CD4-positive, alpha-beta T cell (primary cell): ENCODE measurements around the gene BOK. TPM values are rescaled to one million over a fixed set of nuclear protein-coding genes. Genes with fewer than 3 reads are reported as not detected.

Experiments
- ATAC-seq: fragments of 200-7000 bp; cut with Tn5 transposase; one replicate; pipeline ENCODE4 v1.10.0; 2022; ENCODE audit warnings: mild to moderate bottlenecking; ENCODE audit not compliant: poor library complexity
- CTCF ChIA-PET: fragments of 350-600 bp; sonication (Branson Sonifier 250); formaldehyde crosslinking; loops from one replicate; lab custom pipeline; 2021; ENCODE audit warnings: antibody characterized with exemption, inconsistent platforms; lab: Charles Lee
- POLR2A ChIA-PET: fragments of 350-600 bp; sonication (Branson Sonifier 250); formaldehyde crosslinking; loops from one replicate; lab custom pipeline; 2021; ENCODE audit warnings: antibody characterized with exemption, inconsistent platforms; lab: Charles Lee
- DNase-seq, 14 experiments: peaks; one replicate each; pipeline ENCODE4 v3.0.0-alpha.2; 2013 to 2020; ENCODE audit warnings: mixed read lengths in 2 of 14
- H3K27ac ChIP-seq, 2 donors: one replicate each; pipeline versions ENCODE4 v1.5.1 to v1.7.0; 2013; ENCODE audit warnings: low read length in 2 of 2, low read depth in 1 of 2, mild to moderate bottlenecking in 1 of 2
- H3K27me3 ChIP-seq, 2 experiments: 1 replicate in 1 of 2; 2 replicates in 1 of 2; pipeline versions ENCODE4 v1.6.1 to v1.7.0; 2013; ENCODE audit warnings: low read length in 2 of 2, control low read depth in 1 of 2, mild to moderate bottlenecking in 1 of 2, moderate library complexity in 1 of 2; ENCODE audit not compliant: insufficient read depth in 2 of 2, control insufficient read depth in 1 of 2
- H3K36me3 ChIP-seq: one replicate; pipeline ENCODE4 v1.6.1; 2013; ENCODE audit warnings: low read length, control low read depth; ENCODE audit not compliant: insufficient read depth
- H3K4me1 ChIP-seq: one replicate; pipeline ENCODE4 v1.6.1; 2013; ENCODE audit warnings: low read length, control low read depth; ENCODE audit not compliant: insufficient read depth
- H3K4me3 ChIP-seq: one replicate; pipeline ENCODE4 v1.5.1; 2013; ENCODE audit warnings: mild to moderate bottlenecking, low read length, moderate library complexity
- H3K9me3 ChIP-seq, 2 experiments: 1 replicate in 1 of 2; 2 replicates in 1 of 2; pipeline versions ENCODE4 v1.6.1 to v1.7.0; 2013; ENCODE audit warnings: low read length in 2 of 2, mild to moderate bottlenecking in 2 of 2, control low read depth in 1 of 2, moderate library complexity in 1 of 2; ENCODE audit not compliant: control insufficient read depth in 1 of 2, insufficient read depth in 1 of 2
- H3K27ac Mint-ChIP-seq: one replicate; pipeline ENCODE4 v1.8.0; 2020; ENCODE audit warnings: mixed read lengths
- H3K27me3 Mint-ChIP-seq: one replicate; pipeline ENCODE4 v1.8.0; 2021; ENCODE audit warnings: mixed read lengths
- H3K36me3 Mint-ChIP-seq: one replicate; pipeline ENCODE4 v1.8.0; 2021; ENCODE audit warnings: low read depth, mixed read lengths
- H3K4me1 Mint-ChIP-seq: one replicate; pipeline ENCODE4 v1.8.0; 2021; ENCODE audit warnings: low read depth, mixed read lengths
- H3K4me3 Mint-ChIP-seq: one replicate; pipeline ENCODE4 v1.8.0; 2020; ENCODE audit warnings: mild to moderate bottlenecking, mixed read lengths
- H3K9me3 Mint-ChIP-seq: one replicate; pipeline ENCODE4 v1.8.0; 2020; ENCODE audit warnings: mixed read lengths
- intact Hi-C, 2 experiments: fragments of 100-400 bp; cut with DNase I in 1 of 2; cut with micrococcal nuclease in 1 of 2; formaldehyde crosslinking; loops; one replicate each; pipeline versions ENCODE4 v1.15.1 to v1.9.0; 2023 to 2025; cut with DNase I, micrococcal nuclease
- total RNA-seq, 174 experiments: library from RNA in 2 of 174; stranded (reverse) in 2 of 174; gene quantifications; one replicate each; pipeline ENCODE4 v1.2.3 and lab custom pipeline; 2021 to 2026
- TF ChIP-seq, protein P1 (sequence below): fragments of 200-600 bp; IDR thresholded peaks from one replicate; pipeline ENCODE4 v1.8.0; 2022; ENCODE audit warnings: antibody characterized with exemption, mild to moderate bottlenecking

Gene BOK
- total RNA-seq, 2 experiments from 2014 or later, result not detected

DNA sequence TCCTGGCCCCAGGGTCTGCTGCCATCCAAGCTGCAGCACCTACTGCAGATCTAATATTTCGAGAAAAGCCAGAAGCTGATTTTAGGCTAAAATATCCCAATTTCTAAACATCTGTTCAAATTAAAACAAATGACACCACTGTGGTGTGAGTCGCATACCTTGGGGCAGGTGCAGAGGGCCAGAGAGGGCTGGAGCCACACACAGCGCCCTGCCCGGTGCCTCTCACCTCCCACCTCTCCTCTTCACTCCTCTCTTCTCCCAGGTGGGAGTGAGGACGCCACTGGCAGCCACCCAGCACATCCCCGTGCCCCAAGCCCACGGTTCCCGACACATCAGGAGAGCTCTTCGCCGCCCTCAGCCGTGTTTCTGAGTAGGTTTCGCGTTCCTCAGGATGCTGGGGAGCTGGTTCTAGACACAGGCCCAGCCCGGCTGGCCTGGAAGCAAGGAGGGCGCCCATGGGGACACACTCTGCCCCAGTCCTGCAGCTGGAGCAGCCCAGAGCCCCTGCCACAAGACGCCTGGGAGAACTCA lies 57.0 kb downstream of the BOK start:
- Mint-ChIP-seq H3K27ac (peak overlapping the region; percentile 75), H3K27me3 (no peaks in the 10 kb centered on the region), H3K4me1 (peaks cover 40% of the 10 kb centered on the region), H3K36me3 (peaks cover 10% of the 10 kb centered on the region), H3K4me3 (peak overlapping the region; percentile 63), H3K9me3 (no peaks in the 10 kb centered on the region)
- TF ChIP-seq, protein P1, sequence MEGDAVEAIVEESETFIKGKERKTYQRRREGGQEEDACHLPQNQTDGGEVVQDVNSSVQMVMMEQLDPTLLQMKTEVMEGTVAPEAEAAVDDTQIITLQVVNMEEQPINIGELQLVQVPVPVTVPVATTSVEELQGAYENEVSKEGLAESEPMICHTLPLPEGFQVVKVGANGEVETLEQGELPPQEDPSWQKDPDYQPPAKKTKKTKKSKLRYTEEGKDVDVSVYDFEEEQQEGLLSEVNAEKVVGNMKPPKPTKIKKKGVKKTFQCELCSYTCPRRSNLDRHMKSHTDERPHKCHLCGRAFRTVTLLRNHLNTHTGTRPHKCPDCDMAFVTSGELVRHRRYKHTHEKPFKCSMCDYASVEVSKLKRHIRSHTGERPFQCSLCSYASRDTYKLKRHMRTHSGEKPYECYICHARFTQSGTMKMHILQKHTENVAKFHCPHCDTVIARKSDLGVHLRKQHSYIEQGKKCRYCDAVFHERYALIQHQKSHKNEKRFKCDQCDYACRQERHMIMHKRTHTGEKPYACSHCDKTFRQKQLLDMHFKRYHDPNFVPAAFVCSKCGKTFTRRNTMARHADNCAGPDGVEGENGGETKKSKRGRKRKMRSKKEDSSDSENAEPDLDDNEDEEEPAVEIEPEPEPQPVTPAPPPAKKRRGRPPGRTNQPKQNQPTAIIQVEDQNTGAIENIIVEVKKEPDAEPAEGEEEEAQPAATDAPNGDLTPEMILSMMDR, result no peak
- Histone ChIP-seq H3K9me3 (no peaks in the 10 kb centered on the region), H3K27ac (no peak overlapping the region), H3K4me1 (peaks cover 32% of the 10 kb centered on the region), H3K27me3 (no peaks in the 10 kb centered on the region), H3K4me3 (no peak overlapping the region), H3K36me3 (no peaks in the 10 kb centered on the region)
- ATAC-seq (no peak), DNase-seq (no peak)
- ChIA-PET CTCF (no interaction called here), POLR2A (no interaction called here)
- intact Hi-C loops, result loop anchor here (5.0 to 10.0 kb wide), 5 partner anchors 111 to 1051 kb away; partner anchors contain the start of genes D2HGDH (in 1 of the 2), DUSP28 (in 1 of the 2), RNPEPL1 (in 1 of the 2) and STK25 (in 1 of the 2)

DNA sequence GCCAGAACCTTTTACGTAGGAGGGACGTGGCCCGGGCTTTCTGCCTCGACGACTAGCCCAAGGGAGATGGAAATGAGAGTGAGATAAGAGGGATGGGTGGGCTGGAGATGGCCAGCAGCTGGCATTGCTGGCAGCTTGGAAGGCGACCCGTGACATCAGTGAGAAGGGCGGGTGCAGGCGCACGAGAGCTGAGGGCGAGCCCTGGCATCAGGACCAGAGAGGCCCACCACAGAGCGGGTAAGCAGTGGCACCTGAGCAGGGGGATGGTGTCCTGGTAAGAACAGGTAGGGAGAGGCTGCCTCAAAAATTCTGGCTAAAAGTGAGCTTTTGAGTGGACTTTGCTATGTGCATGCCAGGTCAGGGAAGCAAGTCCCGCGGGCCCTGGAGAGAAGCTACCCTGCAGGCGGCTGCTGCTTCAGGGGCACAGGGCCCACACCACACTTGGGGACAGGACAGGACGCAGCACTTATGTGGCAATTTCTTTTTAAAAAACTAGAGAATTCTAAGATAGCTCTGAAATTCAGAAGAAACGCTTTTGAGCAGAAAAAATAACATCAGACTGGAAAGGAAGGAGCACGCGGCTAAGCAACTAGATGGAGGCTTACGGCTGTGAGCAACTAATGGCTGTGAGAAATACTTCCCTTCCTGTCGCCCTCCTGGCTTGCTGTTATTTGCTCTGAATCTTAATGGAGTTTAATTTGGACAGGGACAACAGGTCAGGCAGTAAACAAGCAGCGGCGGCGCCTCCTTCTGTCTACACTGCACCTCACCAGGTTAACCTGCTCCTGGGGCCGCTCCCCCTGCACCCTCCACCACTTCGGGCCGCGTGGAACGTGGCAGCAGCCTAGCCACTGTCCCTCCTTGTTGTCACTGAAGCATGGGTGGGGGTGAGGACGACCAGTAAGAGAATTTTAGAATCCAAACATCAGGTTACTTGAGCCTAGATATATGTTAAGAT lies 57.9 kb downstream of the BOK start:
- Mint-ChIP-seq H3K4me3 (peak overlapping the region; percentile 63), H3K27ac (peak overlapping the region; percentile 75), H3K9me3 (no peaks in the 10 kb centered on the region), H3K27me3 (no peaks in the 10 kb centered on the region), H3K36me3 (peaks cover 13% of the 10 kb centered on the region), H3K4me1 (peaks cover 37% of the 10 kb centered on the region)
- intact Hi-C loops, result loop anchor here (5.0 to 10.0 kb wide), 5 partner anchors 112 to 1052 kb away; partner anchors contain the start of genes D2HGDH (in 1 of the 2), DUSP28 (in 1 of the 2), RNPEPL1 (in 1 of the 2) and STK25 (in 1 of the 2)
- ChIA-PET CTCF (no interaction called here), POLR2A (no interaction called here)
- H3K4me3 ChIP-seq, result peak overlapping the region; percentile 61
- TF ChIP-seq, protein P1, result no peak
- no peak overlapping the region for H3K27ac ChIP-seq
- peaks cover 26% of the 10 kb centered on the region for H3K4me1 ChIP-seq
- ATAC-seq, result no peak
- H3K36me3 ChIP-seq, result no peaks in the 10 kb centered on the region
- no peak for DNase-seq
- H3K9me3 ChIP-seq, result no peaks in the 10 kb centered on the region
- no peaks in the 10 kb centered on the region for H3K27me3 ChIP-seq

DNA sequence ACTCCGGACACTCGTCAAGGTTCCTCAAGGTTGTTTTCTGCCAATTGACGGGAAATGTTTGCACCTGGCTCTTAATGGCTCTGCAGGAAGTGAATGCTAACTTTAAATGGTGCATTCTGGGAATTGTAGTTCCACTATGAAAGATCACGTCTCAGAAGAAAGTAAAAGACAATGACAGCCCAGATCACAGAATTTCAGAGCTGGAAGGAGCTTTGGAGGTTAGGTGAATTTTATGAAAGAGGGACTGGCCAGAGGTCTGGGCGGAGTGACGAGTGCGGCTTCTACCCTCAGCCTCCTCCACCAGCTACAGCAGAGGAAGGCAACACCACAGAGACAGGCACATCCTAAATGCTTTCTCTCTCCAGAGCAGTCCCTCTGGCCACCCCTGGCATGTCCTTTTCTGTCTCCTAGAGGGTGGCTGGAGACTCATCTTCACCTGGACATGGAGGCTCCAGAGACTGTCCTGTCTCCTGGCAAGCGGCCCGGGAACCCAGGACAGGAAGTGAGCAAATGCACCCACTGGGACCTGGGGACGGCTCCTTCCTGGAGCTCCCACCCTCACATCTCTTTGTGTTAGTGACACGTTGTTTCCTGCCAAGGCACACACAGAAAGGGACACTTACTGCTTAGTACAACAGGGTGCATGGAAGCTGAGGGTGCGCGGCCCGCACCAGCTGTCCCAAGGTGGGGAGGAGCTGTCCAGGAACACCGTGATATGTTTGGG lies 59.0 kb downstream of the BOK start:
- Mint-ChIP-seq H3K4me3 (peak overlapping the region; percentile 88), H3K27ac (peak overlapping the region; percentile 77), H3K27me3 (no peaks in the 10 kb centered on the region), H3K9me3 (no peaks in the 10 kb centered on the region), H3K4me1 (peaks cover 30% of the 10 kb centered on the region), H3K36me3 (peaks cover 8% of the 10 kb centered on the region)
- H3K36me3 ChIP-seq, result no peaks in the 10 kb centered on the region
- ATAC-seq (peak; percentile 84), DNase-seq (peak in 8 of 14 experiments; percentile 17 to 81 (median 44))
- H3K4me3 ChIP-seq, result peak overlapping the region; percentile 61
- H3K27ac ChIP-seq, result peak overlapping the region; percentile 58 to 75
- POLR2A ChIA-PET, result interaction anchor here (0.6 to 1.9 kb wide), 8 partner anchors 7 to 1052 kb away, joined by 3 to 28 read pairs (median 5); partner anchors contain the start of genes ATG4B, D2HGDH, DTYMK and ING5
- CTCF ChIA-PET, result no interaction called here
- intact Hi-C loops, result loop anchor here (2.0 to 10.0 kb wide), 6 partner anchors 19 to 1053 kb away; partner anchors contain the start of genes ATG4B (in 1 of the 2), D2HGDH (in 1 of the 2), DUSP28 (in 1 of the 2) and RNPEPL1 (in 1 of the 2)
- H3K27me3 ChIP-seq, result no peaks in the 10 kb centered on the region
- no peaks in the 10 kb centered on the region for H3K9me3 ChIP-seq
- TF ChIP-seq, protein P1, result no peak
- H3K4me1 ChIP-seq, result peaks cover 26% of the 10 kb centered on the region
